ENCODE results near the gene SLC24A3. TPM values are rescaled to one million over a fixed set of nuclear protein-coding genes. Genes with fewer than 3 reads are reported as not detected.
A peak's percentile ranks its signal among the peaks of the same experiment; 100 is the strongest.

Gene SLC24A3
- total RNA-seq, 1 donor from 2014 or later = 13.5 TPM

DNA sequence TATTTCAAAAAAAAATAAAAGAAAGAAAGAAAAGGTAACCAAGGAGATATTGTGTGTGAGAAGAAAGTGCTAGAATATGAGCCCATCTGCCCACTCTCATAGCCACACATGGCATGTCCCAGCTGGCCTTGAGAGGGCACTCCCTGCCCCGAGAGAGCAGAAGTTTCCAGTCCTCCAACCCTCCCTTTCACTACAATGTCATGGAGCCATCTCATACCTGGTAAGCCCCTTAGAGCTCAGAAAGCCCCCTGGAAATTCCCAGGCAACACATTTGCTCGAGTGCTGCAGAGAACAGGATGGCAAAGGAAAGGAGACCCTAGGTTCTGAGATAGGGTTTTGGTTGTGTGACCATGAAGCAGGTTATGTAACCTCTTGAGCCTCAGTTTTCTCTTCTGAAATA is 469.8 kb downstream of the SLC24A3 start:
- no peak for FAIRE-seq
- DNase-seq (ENCODE audit: low spot score in 2 of 2) = no peak

- DNase-seq (ENCODE audit: low spot score in 2 of 2) (no peak), FAIRE-seq (no peak)
These were observed 470.7 kb downstream of the SLC24A3 start for GRCh38 chr20:19683188-19683587.

DNA sequence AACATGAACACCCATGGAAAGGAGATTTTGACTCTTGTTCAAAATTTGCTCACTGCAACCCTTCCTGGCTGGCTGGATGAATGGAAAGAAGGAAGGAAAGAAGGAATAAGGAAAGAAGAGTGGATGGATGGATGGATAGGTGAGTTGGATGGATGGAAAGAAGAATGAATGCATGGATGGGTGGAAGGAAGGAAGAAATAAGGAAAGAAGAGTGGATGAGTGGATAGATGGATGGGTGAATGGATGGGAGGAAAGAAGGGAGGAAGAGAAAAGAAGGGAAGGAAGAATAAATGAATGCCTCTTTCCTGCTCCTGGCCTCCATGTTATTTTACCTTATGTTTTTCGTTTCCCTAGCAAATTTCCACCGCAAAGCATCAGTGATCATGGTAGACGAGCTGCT is 471.4 kb downstream of the SLC24A3 start:
- DNase-seq (ENCODE audit: low spot score in 2 of 2) (no peak), FAIRE-seq (no peak)

GRCh38 chr20:19688031-19688806 is 475.8 kb downstream of the SLC24A3 start:
- peak; percentile 37 to 54 for DNase-seq (ENCODE audit: low spot score in 2 of 2)
- FAIRE-seq = no peak

DNA sequence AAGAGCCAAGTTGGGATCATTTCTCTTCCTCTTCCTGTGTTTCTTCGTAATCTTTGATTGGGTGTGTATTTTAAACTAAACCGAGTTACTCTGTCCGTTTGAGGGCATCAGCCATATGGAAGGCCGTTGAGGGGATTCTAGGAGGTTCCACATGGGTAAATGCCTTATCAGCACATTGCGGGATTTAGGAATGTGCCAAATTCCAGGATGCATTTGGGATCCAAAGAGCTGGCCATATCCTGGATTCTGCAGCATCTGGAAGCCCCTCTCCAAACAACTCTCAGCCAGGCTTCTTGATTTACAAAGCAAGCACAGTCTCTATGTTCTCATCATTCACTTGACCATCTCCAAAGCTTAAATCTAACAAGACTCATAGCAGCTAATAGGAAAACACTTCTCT is 478.0 kb downstream of the SLC24A3 start:
- no peak for FAIRE-seq
- no peak for DNase-seq (ENCODE audit: low spot score in 2 of 2)

- FAIRE-seq (no peak), DNase-seq (ENCODE audit: low spot score in 2 of 2) (no peak)
These were observed 478.7 kb downstream of the SLC24A3 start for GRCh38 chr20:19691125-19691524.

DNA sequence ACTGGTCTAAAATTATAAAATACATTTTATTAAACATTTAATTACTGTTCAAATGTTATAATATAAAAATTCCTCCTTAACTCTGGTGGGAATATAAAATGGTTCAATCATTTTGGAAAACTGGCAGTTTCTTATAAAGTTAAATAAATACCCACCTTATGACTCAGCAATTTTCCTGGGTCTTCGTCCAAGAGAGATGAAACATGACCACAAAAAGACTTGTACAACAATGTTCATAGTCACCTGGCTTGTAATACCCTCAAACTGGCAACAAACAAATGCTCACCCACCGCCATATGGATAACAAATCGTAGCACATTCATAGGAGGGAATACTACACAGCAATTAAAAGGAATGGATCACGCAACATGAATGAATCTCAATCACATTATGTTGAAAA is 479.7 kb downstream of the SLC24A3 start:
- FAIRE-seq = no peak
- no peak for DNase-seq (ENCODE audit: low spot score in 2 of 2)

DNA sequence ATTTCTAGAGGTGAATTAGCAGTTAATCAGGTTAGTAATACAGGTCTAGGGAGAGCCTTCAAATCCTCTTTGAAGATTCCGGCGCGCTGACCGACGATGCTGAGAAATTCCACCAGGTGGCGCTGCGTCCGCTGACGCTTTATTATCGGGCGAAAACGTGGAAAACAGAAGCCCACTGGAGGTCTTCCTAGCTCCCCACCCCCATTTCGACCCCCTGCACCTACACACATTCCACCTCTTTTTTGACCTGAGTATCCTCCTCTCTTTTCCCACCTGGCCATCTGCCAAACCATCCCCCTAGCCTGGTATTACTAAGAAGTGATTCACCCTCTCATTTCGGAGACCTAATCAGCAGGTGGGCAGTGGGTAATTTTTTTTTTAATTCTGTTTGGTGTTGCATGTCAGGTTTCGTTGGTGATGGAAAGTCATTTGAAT is 480.3 kb downstream of the SLC24A3 start:
- no peak for FAIRE-seq
- peak in 1 of 2 donors; percentile 43 for DNase-seq (ENCODE audit: low spot score in 2 of 2)

- no peak for DNase-seq (ENCODE audit: low spot score in 2 of 2)
- FAIRE-seq = no peak
These were observed 481.1 kb downstream of the SLC24A3 start for GRCh38 chr20:19693508-19693907.

- FAIRE-seq = no peak
These were observed 482.6 kb downstream of the SLC24A3 start for GRCh38 chr20:19695081-19695480.

GRCh38 chr20:19696620-19697019 is 484.2 kb downstream of the SLC24A3 start:
- FAIRE-seq = no peak
- DNase-seq (ENCODE audit: low spot score in 2 of 2) = no peak

More at GRCh38 chr20:19695081-19695480, 482.6 kb downstream of the SLC24A3 start:
- DNase-seq (ENCODE audit: low spot score in 2 of 2) = no peak

DNA sequence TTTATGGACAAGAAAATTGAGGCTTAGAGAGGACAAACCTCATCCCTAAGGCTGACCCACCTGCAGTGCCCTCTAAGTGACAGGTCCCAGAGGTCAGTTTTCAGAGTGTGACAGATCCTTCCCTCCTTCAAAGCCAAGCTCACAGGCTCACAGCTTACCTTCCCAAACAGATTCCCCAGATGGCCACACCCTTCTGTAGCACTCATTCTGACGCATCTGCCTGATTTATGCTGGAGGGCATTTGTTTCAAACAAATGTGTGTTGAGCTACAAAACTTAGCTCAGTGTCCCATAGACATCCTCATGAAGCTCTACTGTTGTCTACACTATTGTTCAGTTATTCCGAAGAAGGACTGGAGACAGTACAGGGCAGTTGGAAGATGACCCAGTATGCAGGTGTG is 485.0 kb downstream of the SLC24A3 start:
- no peak for DNase-seq (ENCODE audit: low spot score in 2 of 2)
- FAIRE-seq = no peak

DNA sequence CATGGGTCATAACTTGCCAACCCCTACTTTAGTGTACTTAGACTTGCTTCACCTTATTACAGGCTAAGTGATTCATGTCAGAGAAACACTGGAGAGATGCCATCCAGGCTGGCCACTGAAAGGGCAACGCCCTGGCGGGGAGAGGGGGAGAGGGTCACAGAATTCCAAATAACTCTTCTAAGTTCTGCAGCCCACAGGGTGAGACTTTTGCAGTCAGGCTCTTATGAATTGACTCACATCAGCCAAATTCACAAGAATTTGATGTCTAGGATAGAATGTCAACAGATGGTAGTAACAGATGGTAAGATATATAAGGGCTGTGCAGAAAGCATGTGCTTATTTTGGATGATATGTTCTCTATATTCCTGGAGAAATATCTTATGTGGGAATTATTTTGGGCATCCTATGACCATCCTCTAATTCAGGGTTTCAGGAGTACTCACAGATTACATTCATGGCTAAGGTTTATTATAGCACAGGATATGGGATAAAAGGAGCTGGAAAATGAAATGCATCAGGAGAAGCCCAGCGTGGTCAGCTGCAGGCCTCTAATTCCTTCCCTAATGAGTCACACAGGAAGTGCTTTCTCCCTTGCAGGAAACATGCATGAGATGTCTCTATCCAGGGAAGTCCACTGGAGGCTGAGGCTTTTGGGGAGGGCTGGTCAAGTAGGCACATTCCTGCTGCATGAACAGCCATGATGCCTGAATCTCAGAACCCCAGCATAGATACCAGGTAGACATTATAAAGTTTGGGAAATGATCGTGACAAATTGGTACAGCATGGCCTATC is 486.9 kb downstream of the SLC24A3 start:
- DNase-seq (ENCODE audit: low spot score in 2 of 2) = no peak
- FAIRE-seq = no peak

- FAIRE-seq = no peak
- DNase-seq (ENCODE audit: low spot score in 2 of 2) = no peak
These were observed 489.0 kb downstream of the SLC24A3 start for GRCh38 chr20:19701429-19701828.

DNA sequence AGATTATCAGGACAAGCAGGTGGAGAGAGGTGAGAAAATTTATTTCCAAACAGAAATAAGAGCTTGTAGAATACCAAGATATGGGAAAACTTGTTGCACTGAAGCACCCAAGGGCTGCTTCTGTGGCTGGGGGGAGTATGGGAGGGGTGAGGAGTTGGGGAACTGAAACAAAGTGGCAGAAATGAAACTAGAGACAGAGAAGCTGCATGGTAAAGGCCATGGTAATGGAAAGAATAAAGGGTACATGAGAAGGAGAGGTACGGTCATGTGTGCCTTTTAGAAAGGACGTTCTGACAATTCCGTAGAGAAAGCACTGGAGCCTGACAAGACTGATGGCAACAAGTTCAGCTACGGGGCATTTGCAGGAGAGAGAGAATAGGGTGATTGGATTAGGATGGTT is 494.0 kb downstream of the SLC24A3 start:
- FAIRE-seq (no peak), DNase-seq (ENCODE audit: low spot score in 2 of 2) (no peak)

DNA sequence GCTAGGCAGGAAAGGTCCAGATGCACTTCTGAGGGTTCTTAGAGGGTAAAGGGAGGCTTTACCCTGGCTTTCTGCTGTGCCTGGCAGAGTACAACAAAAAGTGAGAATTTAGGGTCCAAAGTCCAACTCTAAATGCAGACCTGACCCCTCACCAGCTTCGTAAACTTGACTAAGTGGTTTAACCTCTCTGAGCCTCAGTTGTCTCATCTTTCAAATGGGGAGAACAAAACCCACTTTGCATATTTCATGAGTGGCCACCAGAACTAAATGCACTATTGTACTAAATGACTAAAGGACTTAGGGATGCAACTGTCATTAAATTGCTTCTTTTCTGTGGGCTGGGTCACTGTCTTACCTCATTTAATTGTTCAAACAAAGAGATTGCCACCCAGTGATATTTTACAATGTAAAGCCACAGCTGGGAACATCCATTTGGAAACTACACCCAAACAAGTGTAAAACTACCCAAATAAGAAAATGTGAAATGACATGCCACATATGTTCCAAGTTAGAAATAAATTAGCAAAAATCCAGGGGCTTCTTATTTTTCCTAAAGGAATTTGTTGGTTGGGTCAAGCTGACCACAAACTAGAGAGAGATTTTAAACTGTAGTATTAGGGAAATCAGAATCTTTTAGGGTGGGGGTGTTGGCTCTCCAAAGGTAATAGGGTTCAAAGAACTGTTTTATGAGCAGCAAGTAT is 497.3 kb downstream of the SLC24A3 start:
- no peak for DNase-seq (ENCODE audit: low spot score in 2 of 2)
- no peak for FAIRE-seq

- FAIRE-seq = no peak
These were observed 498.1 kb downstream of the SLC24A3 start for GRCh38 chr20:19710336-19711120.

DNA sequence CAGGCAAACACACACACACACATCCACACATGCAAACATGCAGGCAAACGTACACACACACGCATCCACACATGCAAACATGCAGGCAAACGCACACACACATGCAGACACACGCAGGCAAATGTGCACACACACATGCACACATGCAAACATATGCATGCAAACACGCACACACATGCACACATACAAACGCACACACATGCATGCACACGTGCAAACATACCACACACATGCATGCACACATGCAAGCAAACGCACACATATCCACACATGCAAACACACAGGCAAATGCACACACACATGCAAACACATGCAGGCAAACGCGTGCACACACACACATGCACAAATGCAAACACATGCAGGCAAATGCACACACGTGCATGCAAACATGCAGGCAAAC is 498.7 kb downstream of the SLC24A3 start:
- FAIRE-seq (no peak), DNase-seq (ENCODE audit: low spot score in 2 of 2) (no peak)

More at GRCh38 chr20:19710336-19711120, 498.1 kb downstream of the SLC24A3 start:
- no peak for DNase-seq (ENCODE audit: low spot score in 2 of 2)

- no peak for FAIRE-seq
- no peak for DNase-seq (ENCODE audit: low spot score in 2 of 2)
These were observed 500.3 kb downstream of the SLC24A3 start for GRCh38 chr20:19712721-19713260.

All from frontal cortex (tissue), 4 donors.